Stomach (tissue), 9 donors: Measurements from ENCODE around the gene LSM7. TPM values are rescaled to one million over a fixed set of nuclear protein-coding genes. Genes with fewer than 3 reads are reported as not detected.
A peak's percentile ranks its signal among the peaks of the same experiment; 100 is the strongest.
"Not testable (repeated sequence)": the region's sequence is repeated elsewhere in the genome, so short reads cannot be mapped to it uniquely, and the experiment has no call there.

Experiments
- DNase-seq, 2 donors: peaks; one replicate each; pipeline versions ENCODE4 v3.0.0 to v3.0.0-alpha.2; 2013 to 2019
- H3K27ac ChIP-seq, 5 donors: fragments of 200-600 bp in 4 of 5; sonication (generic) in 4 of 5; one replicate each; pipeline ENCODE4 v1.5.1; 2013 to 2019; ENCODE audit warnings: mild to moderate bottlenecking in 1 of 5, moderate library complexity in 1 of 5
- H3K27me3 ChIP-seq, 3 donors: fragments of 200-600 bp; sonication (generic); one replicate each; pipeline ENCODE4 v1.5.1; 2017 to 2019; ENCODE audit warnings: mixed run types in 1 of 3
- H3K36me3 ChIP-seq, 4 donors: fragments of 200-600 bp; sonication (generic); 1 replicate in 3 of 4; 2 replicates in 1 of 4; pipeline ENCODE4 v1.5.1; 2016 to 2019
- H3K4me1 ChIP-seq, 4 donors: fragments of 200-600 bp; sonication (generic); one replicate each; pipeline ENCODE4 v1.5.1; 2016 to 2019
- H3K4me3 ChIP-seq, 4 donors: fragments of 200-600 bp; sonication (generic) in 3 of 4; one replicate each; pipeline ENCODE4 v1.5.1; 2016 to 2019; ENCODE audit warnings: mild to moderate bottlenecking in 1 of 4
- H3K9me3 ChIP-seq, 4 donors: fragments of 200-600 bp; sonication (generic); one replicate each; pipeline ENCODE4 v1.5.1; 2016 to 2019
- EP300 ChIP-seq: sonication (generic); formaldehyde crosslinking; IDR thresholded peaks from one replicate; pipeline ENCODE4 v1.6.1; 2017; ENCODE audit warnings: antibody characterized with exemption
- POLR2A ChIP-seq, 4 donors: fragments of 450-650 bp; IDR thresholded peaks; one replicate each; pipeline ENCODE4 v1.6.1; 2016; ENCODE audit warnings: antibody characterized with exemption in 4 of 4, control low read depth in 2 of 4, mild to moderate bottlenecking in 1 of 4, moderate library complexity in 1 of 4
- POLR2AphosphoS5 ChIP-seq, 3 donors: sonication (generic); formaldehyde crosslinking; IDR thresholded peaks; one replicate each; pipeline ENCODE4 v1.6.1; 2016; ENCODE audit warnings: antibody characterized with exemption in 3 of 3
- WGBS, 5 donors: extraction: QIAGEN DNeasy Blood & Tissue Kit in 3 of 5; methylation state at CpG; one replicate each; pipeline versions ENCODE4 v1.1.5 to v1.1.7; 2013 to 2018; 5-methylcytosine and 5-hydroxymethylcytosine counted together
- intact Hi-C: fragments of 100-400 bp; cut with DNase I; formaldehyde crosslinking; loops from one replicate; pipeline ENCODE4 v1.15.1; 2023; ENCODE audit warnings: low total_unique reads
- polyA plus RNA-seq, 3 donors: library from polyadenylated mRNA; stranded (reverse); fragments of 200-250 nt; gene quantifications; one replicate each; pipeline ENCODE4 v1.2.3, GENCODE V29; 2013
- total RNA-seq, 5 donors: library from RNA; depleted of rRNA; stranded (reverse); fragments of >200 nt; gene quantifications; one replicate each; pipeline versions ENCODE4 v1.1.0 to v1.2.3, GENCODE V29; 2014 to 2016
- TF ChIP-seq, protein P1 (sequence below), 7 experiments: fragments of 450-650 bp in 4 of 7; fragments of 200-600 bp in 3 of 7; sonication (generic) in 3 of 7; IDR thresholded peaks; one replicate each; pipeline ENCODE4 v1.5.1; 2016 to 2019; ENCODE audit warnings: antibody characterized with exemption in 7 of 7, control low read depth in 2 of 7, mild to moderate bottlenecking in 1 of 7
- donor health status: healthy with polysubstance abuse.
- donor health status: Bipolar disorder and iron deficiency.
- donor health status: healthy.

The LSM7 gene
- total and polyA plus RNA-seq, 8 donors = 9.8 to 332 (median 87.5) TPM

DNA sequence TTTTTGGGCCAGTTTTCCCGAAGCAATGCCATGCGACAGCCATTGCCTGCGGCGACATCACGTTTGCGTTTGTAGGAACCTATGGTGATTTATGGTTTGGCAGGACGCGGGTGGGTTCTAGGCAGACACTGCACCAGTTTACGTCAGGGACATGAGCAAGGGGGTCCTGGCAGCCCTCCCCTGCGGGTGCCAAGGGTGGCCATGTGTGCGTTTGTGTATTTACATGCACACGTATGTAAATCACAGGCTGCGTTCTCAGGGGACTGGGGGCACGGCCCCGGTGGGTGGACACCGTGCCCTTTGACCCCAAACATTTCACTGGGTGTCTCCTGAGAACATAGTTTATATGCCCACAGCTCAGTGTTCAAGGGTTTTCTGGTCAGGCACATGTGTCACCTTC lies 22.3 kb upstream of the LSM7 start:
- peaks cover 0 to 9% (median 6%) of the 10 kb centered on the region in 4 donors for H3K4me1 ChIP-seq
- 87 to 93% (median 91%) methylated on average over 16 of the region's 16 CpGs for WGBS, 5 donors
- DNase-seq = no peak
- H3K27ac ChIP-seq = no peak overlapping the region
- H3K27me3 ChIP-seq = no peaks in the 10 kb centered on the region
- H3K9me3 ChIP-seq = no peaks in the 10 kb centered on the region
- H3K4me3 ChIP-seq = no peak overlapping the region
- intact Hi-C loops = no loop called here
- peaks cover 14 to 81% (median 72%) of the 10 kb centered on the region in 4 donors for H3K36me3 ChIP-seq
- TF ChIP-seq EP300 = no peak
- TF ChIP-seq, protein P1, sequence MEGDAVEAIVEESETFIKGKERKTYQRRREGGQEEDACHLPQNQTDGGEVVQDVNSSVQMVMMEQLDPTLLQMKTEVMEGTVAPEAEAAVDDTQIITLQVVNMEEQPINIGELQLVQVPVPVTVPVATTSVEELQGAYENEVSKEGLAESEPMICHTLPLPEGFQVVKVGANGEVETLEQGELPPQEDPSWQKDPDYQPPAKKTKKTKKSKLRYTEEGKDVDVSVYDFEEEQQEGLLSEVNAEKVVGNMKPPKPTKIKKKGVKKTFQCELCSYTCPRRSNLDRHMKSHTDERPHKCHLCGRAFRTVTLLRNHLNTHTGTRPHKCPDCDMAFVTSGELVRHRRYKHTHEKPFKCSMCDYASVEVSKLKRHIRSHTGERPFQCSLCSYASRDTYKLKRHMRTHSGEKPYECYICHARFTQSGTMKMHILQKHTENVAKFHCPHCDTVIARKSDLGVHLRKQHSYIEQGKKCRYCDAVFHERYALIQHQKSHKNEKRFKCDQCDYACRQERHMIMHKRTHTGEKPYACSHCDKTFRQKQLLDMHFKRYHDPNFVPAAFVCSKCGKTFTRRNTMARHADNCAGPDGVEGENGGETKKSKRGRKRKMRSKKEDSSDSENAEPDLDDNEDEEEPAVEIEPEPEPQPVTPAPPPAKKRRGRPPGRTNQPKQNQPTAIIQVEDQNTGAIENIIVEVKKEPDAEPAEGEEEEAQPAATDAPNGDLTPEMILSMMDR (IDR thresholded peaks at IDR 0.05) = no peak
- TF ChIP-seq POLR2A (IDR thresholded peaks at IDR 0.05) = no peak

DNA sequence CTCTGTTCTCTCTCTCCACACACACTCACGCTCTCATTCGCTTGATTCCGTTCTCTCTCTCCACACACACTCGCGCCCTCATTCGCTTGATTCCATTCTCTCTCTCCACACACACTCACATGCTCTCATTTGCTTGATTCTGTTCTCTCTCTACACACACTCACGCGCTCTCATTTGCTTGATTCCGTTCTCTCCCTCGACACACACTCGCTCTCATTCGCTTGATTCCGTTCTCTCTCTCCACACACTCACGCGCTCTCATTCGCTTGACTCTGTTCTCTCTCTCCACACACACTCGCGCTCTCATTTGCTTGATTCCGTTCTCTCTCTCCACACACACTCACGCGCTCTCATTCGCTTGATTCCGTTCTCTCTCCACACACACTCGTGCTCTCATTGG lies 21.4 kb upstream of the LSM7 start:
- Histone ChIP-seq H3K36me3 (peaks cover 14 to 81% (median 76%) of the 10 kb centered on the region in 4 donors), H3K4me1 (peaks cover 0 to 17% (median 10%) of the 10 kb centered on the region in 4 donors)
- DNase-seq, intact Hi-C loops, H3K4me3 ChIP-seq, H3K9me3 ChIP-seq, H3K27ac ChIP-seq, H3K27me3 ChIP-seq: not testable (repeated sequence)
- 92 to 95% (median 94%) methylated on average over 24 of the region's 24 CpGs for WGBS, 5 donors

DNA sequence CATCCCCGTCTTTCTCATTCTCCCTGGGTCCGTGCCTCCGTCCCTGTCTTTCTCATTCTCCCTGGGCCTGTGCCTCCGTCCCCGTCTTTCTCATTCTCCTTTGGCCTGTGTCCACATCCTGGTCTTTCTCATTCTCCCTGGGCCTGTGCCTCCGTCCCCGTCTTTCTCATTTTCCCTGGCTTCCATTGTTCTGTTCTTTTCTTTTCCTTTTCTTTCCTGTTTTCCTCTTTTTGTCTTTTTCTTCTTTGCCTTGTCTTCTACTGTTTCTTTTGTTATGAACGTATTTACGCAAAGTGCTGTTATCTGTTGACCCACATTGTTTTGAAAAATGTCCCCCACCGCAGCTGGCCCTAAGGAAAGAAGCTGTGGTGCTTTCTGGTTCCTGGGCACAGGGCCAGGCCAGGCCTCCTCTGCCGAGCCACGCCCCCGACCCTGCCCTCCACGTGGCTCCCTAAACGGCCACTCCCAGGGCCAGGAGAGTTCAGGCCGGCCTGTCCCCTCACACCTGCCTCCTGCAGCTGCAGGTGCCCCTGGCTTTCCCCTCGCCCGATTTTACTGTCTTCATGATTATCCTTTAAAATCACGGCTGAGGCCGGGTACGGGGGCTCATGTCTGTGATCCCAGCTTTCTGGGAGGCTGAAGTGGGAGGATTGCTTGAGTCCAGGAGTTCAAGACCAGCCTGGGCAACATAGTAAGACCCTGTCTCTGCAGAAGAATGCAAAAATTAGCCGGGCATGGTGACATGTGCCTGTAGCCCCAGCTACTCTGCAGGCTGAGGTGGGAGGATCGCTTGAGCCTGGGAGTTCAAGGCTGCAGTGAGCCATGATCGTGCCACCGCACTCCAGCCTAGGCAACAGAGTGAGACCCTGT lies 17.6 kb upstream of the LSM7 start:
- 43 to 57% (median 50%) methylated on average over 25 of the region's 25 CpGs for WGBS, 5 donors
- Histone ChIP-seq H3K27ac (no peak overlapping the region), H3K4me3 (no peak overlapping the region), H3K9me3 (no peaks in the 10 kb centered on the region), H3K36me3 (peaks cover 8 to 76% (median 72%) of the 10 kb centered on the region in 4 donors), H3K27me3 (no peaks in the 10 kb centered on the region), H3K4me1 (peaks cover 0 to 17% (median 10%) of the 10 kb centered on the region in 4 donors)
- DNase-seq = peak; percentile 80 to 88
- no peak for TF ChIP-seq POLR2AphosphoS5 (IDR thresholded peaks at IDR 0.05)
- TF ChIP-seq EP300 = no peak
- TF ChIP-seq, protein P1 (IDR thresholded peaks at IDR 0.05) = no peak
- no peak for TF ChIP-seq POLR2A (IDR thresholded peaks at IDR 0.05)
- intact Hi-C loops = no loop called here

DNA sequence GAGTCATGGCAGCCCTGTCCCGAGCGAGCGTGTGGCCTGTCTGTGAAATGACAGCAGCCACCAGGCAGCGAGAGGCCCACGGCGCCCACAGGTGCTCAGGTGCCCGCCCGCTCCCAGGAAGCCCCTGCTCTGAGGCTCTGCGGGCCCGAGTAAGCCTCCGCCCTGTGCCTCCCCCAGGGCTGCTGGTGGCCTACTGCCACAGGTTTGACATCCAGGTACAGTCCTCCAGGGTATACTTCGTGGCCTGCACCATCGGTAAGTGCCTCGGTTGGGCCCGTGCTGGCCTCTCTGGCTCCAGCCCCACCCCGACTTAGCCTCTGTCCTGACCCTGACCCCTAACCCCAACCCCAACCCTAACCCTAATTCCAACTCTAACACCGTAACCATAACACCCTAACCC lies 16.7 kb upstream of the LSM7 start:
- WGBS, 5 donors = 93 to 97% (median 96%) methylated on average over 7 to 17 of the region's 17 CpGs
- no peak for DNase-seq
- H3K27me3 ChIP-seq = no peaks in the 10 kb centered on the region
- peaks cover 0 to 17% (median 10%) of the 10 kb centered on the region in 4 donors for H3K4me1 ChIP-seq
- no peak overlapping the region for H3K27ac ChIP-seq
- TF ChIP-seq POLR2AphosphoS5 (IDR thresholded peaks at IDR 0.05) (no peak), POLR2A (IDR thresholded peaks at IDR 0.05) (no peak), EP300 (no peak)
- TF ChIP-seq, protein P1 (IDR thresholded peaks at IDR 0.05) = no peak
- no peak overlapping the region for H3K4me3 ChIP-seq
- H3K9me3 ChIP-seq = no peaks in the 10 kb centered on the region
- H3K36me3 ChIP-seq = peaks cover 12 to 76% (median 73%) of the 10 kb centered on the region in 4 donors
- intact Hi-C loops = no loop called here

DNA sequence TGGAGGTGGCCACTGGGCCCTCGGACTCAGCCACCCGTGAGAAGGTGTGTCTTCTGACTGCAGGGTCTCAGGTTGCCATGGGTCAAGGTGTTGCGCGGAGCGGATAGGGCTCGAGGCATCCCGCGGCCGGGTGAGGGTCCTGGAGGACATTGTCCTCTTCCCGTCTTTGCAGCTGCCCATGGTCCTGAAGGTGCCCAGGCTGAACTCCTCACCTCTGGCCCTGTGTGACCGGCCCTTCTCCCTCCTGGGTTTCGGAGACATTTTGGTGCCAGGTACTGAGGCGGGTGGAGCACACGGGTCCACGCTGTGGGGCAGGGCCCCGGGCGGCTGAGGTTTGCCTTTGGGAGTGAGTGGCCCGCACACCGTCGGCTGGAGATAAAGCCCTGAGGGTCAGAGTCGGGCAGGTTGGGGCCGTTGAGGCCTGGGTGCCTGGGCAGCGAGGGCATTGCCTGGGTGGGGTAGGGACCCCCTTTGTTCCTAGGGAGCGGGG lies 16.0 kb upstream of the LSM7 start:
- TF ChIP-seq POLR2AphosphoS5 (IDR thresholded peaks at IDR 0.05) = no peak
- no peak for TF ChIP-seq EP300
- no peak for TF ChIP-seq POLR2A (IDR thresholded peaks at IDR 0.05)
- TF ChIP-seq, protein P1 (IDR thresholded peaks at IDR 0.05) = no peak
- no peaks in the 10 kb centered on the region for H3K27me3 ChIP-seq
- 88 to 96% (median 92%) methylated on average over 4 to 24 of the region's 24 CpGs for WGBS, 5 donors
- no peaks in the 10 kb centered on the region for H3K9me3 ChIP-seq
- peaks cover 12 to 77% (median 74%) of the 10 kb centered on the region in 4 donors for H3K36me3 ChIP-seq
- intact Hi-C loops = no loop called here
- no peak overlapping the region for H3K27ac ChIP-seq
- no peak overlapping the region for H3K4me3 ChIP-seq
- no peak for DNase-seq
- peaks cover 0 to 17% (median 10%) of the 10 kb centered on the region in 4 donors for H3K4me1 ChIP-seq
